ENCODE measurements around the gene GLB1L.
"Not testable (repeated sequence)": the region's sequence is repeated elsewhere in the genome, so short reads cannot be mapped to it uniquely, and the experiment has no call there.

GLB1L gene

DNA sequence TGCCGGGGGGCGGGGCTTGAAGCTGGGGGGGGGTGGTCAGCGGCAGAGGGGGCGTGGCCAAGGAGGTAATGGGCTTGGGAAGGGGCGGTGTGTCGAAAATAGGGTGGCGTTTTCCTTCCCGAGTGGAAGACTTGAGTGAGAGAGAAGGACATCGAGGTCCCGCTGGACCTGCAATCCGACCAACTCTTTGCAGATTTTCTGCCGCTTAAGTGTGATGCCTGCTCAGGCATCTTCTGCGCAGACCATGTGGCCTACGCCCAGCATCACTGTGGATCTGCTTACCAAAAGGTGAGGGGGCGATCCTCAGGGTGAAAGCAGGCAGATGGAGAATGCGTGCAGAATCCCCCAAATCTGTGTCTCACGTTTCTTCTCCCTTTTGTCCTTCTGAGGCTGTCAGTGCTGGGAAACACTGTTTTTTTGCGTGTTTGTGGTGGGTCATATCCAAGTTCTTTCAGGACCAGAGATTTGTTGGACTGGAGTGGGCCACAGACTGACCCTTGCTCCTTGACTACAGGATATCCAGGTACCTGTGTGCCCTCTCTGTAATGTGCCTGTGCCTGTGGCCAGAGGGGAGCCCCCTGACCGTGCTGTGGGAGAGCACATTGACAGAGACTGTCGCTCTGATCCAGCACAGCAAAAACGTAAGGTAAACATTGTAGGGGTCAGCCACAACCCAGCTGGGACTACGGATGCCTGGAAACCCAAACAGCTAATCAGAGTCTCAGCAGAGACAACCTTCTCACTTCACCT is 37.9 kb downstream of the GLB1L start:
- TF ChIP-seq, protein P1, sequence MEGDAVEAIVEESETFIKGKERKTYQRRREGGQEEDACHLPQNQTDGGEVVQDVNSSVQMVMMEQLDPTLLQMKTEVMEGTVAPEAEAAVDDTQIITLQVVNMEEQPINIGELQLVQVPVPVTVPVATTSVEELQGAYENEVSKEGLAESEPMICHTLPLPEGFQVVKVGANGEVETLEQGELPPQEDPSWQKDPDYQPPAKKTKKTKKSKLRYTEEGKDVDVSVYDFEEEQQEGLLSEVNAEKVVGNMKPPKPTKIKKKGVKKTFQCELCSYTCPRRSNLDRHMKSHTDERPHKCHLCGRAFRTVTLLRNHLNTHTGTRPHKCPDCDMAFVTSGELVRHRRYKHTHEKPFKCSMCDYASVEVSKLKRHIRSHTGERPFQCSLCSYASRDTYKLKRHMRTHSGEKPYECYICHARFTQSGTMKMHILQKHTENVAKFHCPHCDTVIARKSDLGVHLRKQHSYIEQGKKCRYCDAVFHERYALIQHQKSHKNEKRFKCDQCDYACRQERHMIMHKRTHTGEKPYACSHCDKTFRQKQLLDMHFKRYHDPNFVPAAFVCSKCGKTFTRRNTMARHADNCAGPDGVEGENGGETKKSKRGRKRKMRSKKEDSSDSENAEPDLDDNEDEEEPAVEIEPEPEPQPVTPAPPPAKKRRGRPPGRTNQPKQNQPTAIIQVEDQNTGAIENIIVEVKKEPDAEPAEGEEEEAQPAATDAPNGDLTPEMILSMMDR (IDR thresholded peaks at IDR 0.05; ENCODE audit: low read depth, low read length), result no peak
- Histone ChIP-seq H3K27me3 (no peaks in the 10 kb centered on the region), H3K4me3 (ENCODE audit: low read depth, low read length) (peak overlapping the region; percentile 71), H3K4me1 (peaks cover 11% of the 10 kb centered on the region), H3K36me3 (peaks cover 25% of the 10 kb centered on the region), H3K9me3 (no peaks in the 10 kb centered on the region)
- DNase-seq, result no peak

DNA sequence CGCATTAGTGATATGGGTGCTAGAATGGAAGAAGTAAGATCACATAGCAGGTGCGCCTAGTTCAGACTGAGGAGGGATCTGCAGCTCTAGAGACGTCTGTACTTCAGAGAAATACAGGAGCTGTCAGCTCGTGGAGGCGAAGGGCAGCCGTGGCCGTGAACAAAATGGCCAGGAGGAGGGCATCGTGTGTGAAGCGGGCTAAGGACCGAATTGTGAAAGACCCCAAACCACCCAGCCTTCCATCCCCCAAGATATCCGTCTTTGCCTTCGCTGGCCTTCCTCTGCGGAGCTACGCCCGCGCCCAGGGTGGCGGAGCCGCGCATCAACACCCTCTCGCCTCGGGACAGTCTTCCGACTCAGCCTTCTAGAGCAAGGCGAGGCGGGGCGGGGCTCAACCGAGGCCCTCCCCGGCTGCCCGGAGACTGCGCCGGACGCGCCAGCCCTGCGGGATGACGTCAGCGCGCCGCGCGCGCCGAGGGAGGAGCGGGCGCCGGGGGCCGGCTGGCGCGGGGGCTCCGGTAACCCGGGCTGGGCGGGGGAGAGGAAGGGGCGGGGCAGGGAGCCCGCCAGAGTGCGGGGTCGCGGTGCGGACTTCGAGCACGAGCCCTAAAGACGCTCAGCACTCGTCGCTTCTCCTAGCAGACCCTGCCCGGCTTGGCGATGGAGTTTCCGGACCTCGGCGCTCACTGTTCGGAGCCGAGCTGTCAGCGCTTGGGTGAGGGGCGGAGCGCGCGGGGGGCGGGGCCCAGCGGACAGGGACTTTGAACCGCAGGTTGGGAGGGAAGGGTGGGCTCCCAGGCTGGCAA is 38.7 kb downstream of the GLB1L start, which contains the start of gene ZFAND2B:
Gene ZFAND2B (plus strand): TSS at position 455 of the 806 bp plus-strand sequence. CDS start 206 bp downstream, at position 661.
- TF ChIP-seq, protein P1 (IDR thresholded peaks at IDR 0.05; ENCODE audit: low read depth, low read length), result 0 out of 2 replicates have a peak, but pooled peaks have one; percentile 13
- Histone ChIP-seq H3K27me3 (no peaks in the 10 kb centered on the region), H3K4me3 (ENCODE audit: low read depth, low read length) (peak within 1 kb of the TSS; percentile 71), H3K9me3 (no peaks in the 10 kb centered on the region), H3K4me1 (peaks cover 11% of the 10 kb centered on the region), H3K36me3 (peaks cover 20% of the 10 kb centered on the region)
- DNase-seq, result peak; percentile 97

DNA sequence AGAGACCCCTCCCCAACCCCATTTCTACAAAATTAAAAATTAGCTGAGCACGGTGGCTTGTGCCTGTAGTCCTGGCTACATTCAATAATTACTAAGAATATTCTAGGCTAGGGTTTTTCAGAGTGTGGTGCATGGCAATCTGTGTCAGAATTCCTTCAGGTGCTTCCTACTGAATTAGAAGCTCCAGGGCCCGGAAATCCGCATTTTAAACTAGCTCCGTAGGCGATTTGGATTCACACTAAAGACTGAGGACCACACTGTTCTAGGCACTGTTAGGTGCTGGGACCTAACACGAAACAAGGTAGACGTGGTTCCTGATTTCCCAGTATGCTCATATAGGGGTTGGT is 39.3 kb downstream of the GLB1L start:
- Histone ChIP-seq H3K4me3 (ENCODE audit: low read depth, low read length) (peak overlapping the region; percentile 71), H3K27me3 (no peaks in the 10 kb centered on the region), H3K36me3 (peaks cover 16% of the 10 kb centered on the region), H3K9me3 (no peaks in the 10 kb centered on the region), H3K4me1 (peaks cover 11% of the 10 kb centered on the region)
- DNase-seq, result no peak
- TF ChIP-seq, protein P1 (IDR thresholded peaks at IDR 0.05; ENCODE audit: low read depth, low read length), result no peak

DNA sequence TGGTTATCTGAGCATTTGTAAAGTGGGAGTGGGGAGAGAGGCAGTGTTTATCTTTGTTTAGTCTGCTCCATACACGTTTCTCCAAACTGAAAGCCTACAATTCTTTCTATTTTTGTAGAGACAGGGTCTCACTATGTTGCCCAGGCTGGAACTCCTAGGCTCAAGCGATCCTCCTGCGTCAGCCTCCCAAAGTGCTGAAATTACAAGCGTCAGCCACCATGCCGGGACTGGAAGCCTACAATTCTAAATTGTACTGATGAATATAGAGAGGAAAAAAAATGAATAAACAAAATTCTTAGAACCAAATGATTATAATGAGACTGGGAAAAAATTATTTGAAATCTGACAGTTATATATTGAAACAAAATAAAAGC is 40.1 kb downstream of the GLB1L start:
- no peak overlapping the region for H3K4me3 ChIP-seq (ENCODE audit: low read depth, low read length)
- TF ChIP-seq, protein P1 (IDR thresholded peaks at IDR 0.05; ENCODE audit: low read depth, low read length), result no peak
- H3K4me1 ChIP-seq, result peaks cover 11% of the 10 kb centered on the region
- no peak for DNase-seq
- H3K9me3 ChIP-seq, result no peaks in the 10 kb centered on the region
- peaks cover 8% of the 10 kb centered on the region for H3K36me3 ChIP-seq
- H3K27me3 ChIP-seq, result no peaks in the 10 kb centered on the region

DNA sequence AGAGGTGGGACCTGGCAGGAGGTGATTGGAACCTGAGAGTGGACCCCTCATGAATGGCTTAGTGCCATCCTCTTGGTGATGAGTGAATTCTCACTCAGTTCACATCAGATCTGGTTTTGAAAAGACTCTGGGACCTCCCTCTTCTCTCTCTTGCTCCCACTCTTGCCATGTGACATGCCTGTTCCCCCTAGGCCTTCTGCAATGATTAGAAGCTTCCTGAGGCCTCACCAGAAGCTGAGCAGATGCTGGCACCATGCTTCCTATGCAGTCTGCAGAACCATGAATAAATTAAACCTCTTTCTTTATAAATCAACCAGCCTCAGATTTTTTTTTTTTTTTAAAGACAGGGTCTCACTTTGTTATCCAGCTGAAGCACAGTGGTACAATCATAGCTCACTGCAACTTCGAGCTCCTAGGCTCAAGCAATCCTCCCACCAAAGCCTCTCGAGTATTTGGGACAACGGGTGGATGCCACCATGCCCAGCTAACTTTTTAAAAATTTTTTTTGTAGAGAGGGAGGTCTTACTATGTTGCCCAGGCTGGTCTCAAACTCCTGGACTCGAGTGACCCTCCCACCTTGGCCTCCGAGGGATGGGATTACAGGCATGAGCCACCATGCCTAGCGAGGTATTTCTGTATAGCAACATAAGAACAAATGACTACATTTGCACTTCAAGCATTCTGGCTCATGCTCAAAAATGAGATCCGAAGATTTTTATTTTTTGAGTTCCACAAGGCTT is 40.6 kb downstream of the GLB1L start:
- no peaks in the 10 kb centered on the region for H3K9me3 ChIP-seq
- no peaks in the 10 kb centered on the region for H3K27me3 ChIP-seq
- peaks cover 11% of the 10 kb centered on the region for H3K4me1 ChIP-seq
- H3K36me3 ChIP-seq, result peaks cover 3% of the 10 kb centered on the region; the same call in 1 of the 2 replicates
- TF ChIP-seq, protein P1 (IDR thresholded peaks at IDR 0.05; ENCODE audit: low read depth, low read length), result no peak
- no peak overlapping the region for H3K4me3 ChIP-seq (ENCODE audit: low read depth, low read length)
- no peak for DNase-seq

GRCh38 chr2:219201331-219201730 is 43.9 kb downstream of the GLB1L start:
- H3K9me3 ChIP-seq; H3K4me1 ChIP-seq; H3K36me3 ChIP-seq; DNase-seq; H3K4me3 ChIP-seq (ENCODE audit: low read depth, low read length); H3K27me3 ChIP-seq: not testable (repeated sequence)

DNA sequence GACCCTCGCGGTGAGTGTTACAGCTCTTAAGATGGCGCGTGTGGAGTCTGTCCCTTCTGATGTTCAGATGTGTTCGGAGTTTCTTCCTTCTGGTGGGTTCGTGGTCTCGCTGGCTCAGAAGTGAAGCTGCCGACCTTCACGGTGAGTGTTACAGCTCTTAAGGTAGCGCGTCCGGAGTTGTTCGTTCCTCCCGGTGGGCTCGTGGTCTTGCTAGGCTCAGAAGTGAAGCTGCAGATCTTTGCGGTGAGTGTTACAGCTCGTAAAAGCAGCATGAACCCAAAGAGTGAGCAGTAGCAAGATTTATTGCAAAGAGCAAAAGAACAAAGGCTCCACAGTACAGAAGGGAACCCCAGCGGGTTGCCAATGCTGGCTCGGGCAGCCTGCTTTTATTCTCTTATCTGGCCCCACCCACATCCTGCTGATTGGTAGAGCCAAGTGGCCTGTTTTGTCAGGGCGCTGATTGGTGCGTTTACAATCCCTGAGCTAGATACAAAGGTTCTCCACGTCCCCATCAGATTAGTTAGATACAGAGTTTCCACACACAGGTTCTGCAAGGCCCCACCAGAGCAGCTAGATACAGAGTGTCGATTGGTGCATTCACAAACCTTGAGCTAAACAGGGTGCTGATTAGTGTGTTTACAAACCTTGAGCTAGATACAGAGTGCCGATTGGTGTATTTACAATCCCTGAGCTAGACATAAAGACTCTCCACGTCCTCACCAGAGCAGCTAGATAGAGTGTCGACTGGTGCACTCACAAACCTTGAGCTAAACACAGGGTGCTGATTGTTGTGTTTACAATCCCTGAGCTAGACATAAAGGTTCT is 44.5 kb downstream of the GLB1L start:
- not testable (repeated sequence) for H3K36me3 ChIP-seq, H3K9me3 ChIP-seq, DNase-seq

More for the DNA sequence above, 44.5 kb downstream of the GLB1L start:
- not testable (repeated sequence) for H3K4me3 ChIP-seq (ENCODE audit: low read depth, low read length); H3K4me1 ChIP-seq; H3K27me3 ChIP-seq
